HUES64 (cell line): ENCODE measurements around the gene GRK1. TPM values are rescaled to one million over a fixed set of nuclear protein-coding genes. Genes with fewer than 3 reads are reported as not detected.
"Not testable (repeated sequence)": the region's sequence is repeated elsewhere in the genome, so short reads cannot be mapped to it uniquely, and the experiment has no call there.

Source experiments
- H3K27ac ChIP-seq: 2 replicates; pipeline ENCODE4 v1.7.0; 2013; ENCODE audit warnings: low read depth, low read length, inconsistent platforms
- H3K27me3 ChIP-seq: 2 replicates; pipeline ENCODE4 v1.6.1; 2013; ENCODE audit warnings: mild to moderate bottlenecking, low read length; ENCODE audit not compliant: insufficient read depth
- H3K36me3 ChIP-seq: 2 replicates; pipeline ENCODE4 v1.6.1; 2013; ENCODE audit warnings: mild to moderate bottlenecking, low read length; ENCODE audit not compliant: insufficient read depth
- H3K4me1 ChIP-seq: 2 replicates; pipeline ENCODE4 v1.6.1; 2013; ENCODE audit warnings: mild to moderate bottlenecking, low read length, moderate library complexity; ENCODE audit not compliant: insufficient read depth
- H3K4me3 ChIP-seq: 2 replicates; pipeline ENCODE4 v1.5.1; 2013; ENCODE audit warnings: mild to moderate bottlenecking, low read length, moderate library complexity
- H3K9ac ChIP-seq: 2 replicates; pipeline ENCODE4 v1.6.1; 2013; ENCODE audit warnings: mild to moderate bottlenecking, low read depth, low read length
- H3K9me3 ChIP-seq: 2 replicates; pipeline ENCODE4 v1.6.1; 2013; ENCODE audit warnings: low read depth, low read length; ENCODE audit not compliant: insufficient read depth
- WGBS: fragments of 150-250, 120-280 bp; methylation state at CpG from one replicate; pipeline ENCODE4 v1.1.7; 2013; ENCODE audit warnings: missing lambda C conversion rate; 5-methylcytosine and 5-hydroxymethylcytosine counted together
- polyA plus RNA-seq, 2 experiments: library from polyadenylated mRNA; stranded (reverse); fragments of 50-300 nt; gene quantifications; one replicate each; pipeline ENCODE4 v1.2.3, GENCODE V29; 2013

GRK1 gene
- polyA plus RNA-seq (2013, experiment 1 of 2) = 0.20 TPM
- 0.32 TPM for polyA plus RNA-seq (2013, experiment 2 of 2)

GRCh38 chr13:113666951-113667701, at the start of gene GRK1:
Gene GRK1, plus strand, starts transcription at chr13:113667219. Its CDS starts 168 bp downstream, at chr13:113667387.
- Histone ChIP-seq H3K4me1 (no peaks in the 10 kb centered on the region), H3K9ac (no peak within 1 kb of the TSS), H3K36me3 (no peaks in the 10 kb centered on the region), H3K9me3 (no peaks in the 10 kb centered on the region), H3K27ac (no peak within 1 kb of the TSS), H3K4me3 (no peak within 1 kb of the TSS), H3K27me3 (no peaks in the 10 kb centered on the region)
- WGBS = 86% methylated on average over 32 of the region's 32 CpGs

GRCh38 chr13:113617961-113618360, 49.1 kb upstream of the GRK1 start:
- Histone ChIP-seq H3K36me3 (peaks cover 21% of the 10 kb centered on the region), H3K27me3 (no peaks in the 10 kb centered on the region), H3K9ac (no peak overlapping the region), H3K27ac (no peak overlapping the region), H3K4me3 (no peak overlapping the region), H3K9me3 (no peaks in the 10 kb centered on the region), H3K4me1 (peaks cover 9% of the 10 kb centered on the region; the same call in 1 of the 2 replicates)
- 94% methylated on average over 5 of the region's 5 CpGs for whole genome bisulfite sequencing

GRCh38 chr13:113618455-113618854, 48.6 kb upstream of the GRK1 start:
- peaks cover 9% of the 10 kb centered on the region; the same call in 1 of the 2 replicates for H3K4me1 ChIP-seq
- H3K9ac ChIP-seq = no peak overlapping the region
- WGBS = 92% methylated on average over 7 of the region's 7 CpGs
- H3K27ac ChIP-seq = no peak overlapping the region
- H3K27me3 ChIP-seq = no peaks in the 10 kb centered on the region
- no peak overlapping the region for H3K4me3 ChIP-seq
- H3K9me3 ChIP-seq = no peaks in the 10 kb centered on the region
- peaks cover 26% of the 10 kb centered on the region for H3K36me3 ChIP-seq

- no peaks in the 10 kb centered on the region for H3K27me3 ChIP-seq
- no peak overlapping the region for H3K9ac ChIP-seq
- no peak overlapping the region for H3K4me3 ChIP-seq
- peaks cover 5% of the 10 kb centered on the region; the same call in 1 of the 2 replicates for H3K9me3 ChIP-seq
- peaks cover 33% of the 10 kb centered on the region for H3K36me3 ChIP-seq
- peaks cover 9% of the 10 kb centered on the region; the same call in 1 of the 2 replicates for H3K4me1 ChIP-seq
- 94% methylated on average over 12 of the region's 15 CpGs for WGBS
- no peak overlapping the region for H3K27ac ChIP-seq
These were observed 46.8 kb upstream of the GRK1 start for GRCh38 chr13:113620036-113620796.

GRCh38 chr13:113621046-113621445, 46.0 kb upstream of the GRK1 start:
- peaks cover 9% of the 10 kb centered on the region; the same call in 1 of the 2 replicates for H3K4me1 ChIP-seq
- H3K27ac ChIP-seq = no peak overlapping the region
- peaks cover 5% of the 10 kb centered on the region; the same call in 1 of the 2 replicates for H3K9me3 ChIP-seq
- WGBS = 94% methylated on average over 13 of the region's 15 CpGs
- no peak overlapping the region for H3K9ac ChIP-seq
- no peaks in the 10 kb centered on the region for H3K27me3 ChIP-seq
- H3K4me3 ChIP-seq = no peak overlapping the region
- H3K36me3 ChIP-seq = peaks cover 33% of the 10 kb centered on the region

GRCh38 chr13:113621498-113621897, 45.5 kb upstream of the GRK1 start:
- not testable (repeated sequence) for H3K9me3 ChIP-seq, H3K4me1 ChIP-seq, H3K9ac ChIP-seq, H3K27me3 ChIP-seq, H3K4me3 ChIP-seq, H3K27ac ChIP-seq
- peaks cover 33% of the 10 kb centered on the region for H3K36me3 ChIP-seq
- 78% methylated on average over 13 of the region's 13 CpGs for WGBS

- H3K4me1 ChIP-seq, H3K27ac ChIP-seq, H3K9me3 ChIP-seq, H3K4me3 ChIP-seq, H3K9ac ChIP-seq, H3K27me3 ChIP-seq: not testable (repeated sequence)
- 96% methylated on average over 20 of the region's 20 CpGs for WGBS
- H3K36me3 ChIP-seq = peaks cover 37% of the 10 kb centered on the region
These were observed 45.0 kb upstream of the GRK1 start for GRCh38 chr13:113621986-113622550.

- H3K9ac ChIP-seq = no peak overlapping the region
- no peaks in the 10 kb centered on the region for H3K27me3 ChIP-seq
- no peak overlapping the region for H3K27ac ChIP-seq
- H3K36me3 ChIP-seq = peaks cover 37% of the 10 kb centered on the region
- no peak overlapping the region for H3K4me3 ChIP-seq
- peaks cover 5% of the 10 kb centered on the region; the same call in 1 of the 2 replicates for H3K9me3 ChIP-seq
- 94% methylated on average over 29 of the region's 29 CpGs for WGBS
- no peaks in the 10 kb centered on the region for H3K4me1 ChIP-seq
These were observed 44.1 kb upstream of the GRK1 start for GRCh38 chr13:113622791-113623490.

- H3K9ac ChIP-seq = no peak overlapping the region
- no peaks in the 10 kb centered on the region for H3K27me3 ChIP-seq
- H3K4me3 ChIP-seq = no peak overlapping the region
- H3K36me3 ChIP-seq = peaks cover 42% of the 10 kb centered on the region
- H3K9me3 ChIP-seq = peaks cover 5% of the 10 kb centered on the region; the same call in 1 of the 2 replicates
- H3K27ac ChIP-seq = no peak overlapping the region
- 92% methylated on average over 20 of the region's 20 CpGs for WGBS
- no peaks in the 10 kb centered on the region for H3K4me1 ChIP-seq
These were observed 43.4 kb upstream of the GRK1 start for GRCh38 chr13:113623491-113624234.

- Histone ChIP-seq H3K36me3 (peaks cover 44% of the 10 kb centered on the region), H3K4me3 (no peak overlapping the region), H3K4me1 (no peaks in the 10 kb centered on the region), H3K27me3 (no peaks in the 10 kb centered on the region), H3K27ac (no peak overlapping the region), H3K9ac (no peak overlapping the region), H3K9me3 (peaks cover 5% of the 10 kb centered on the region; the same call in 1 of the 2 replicates)
- WGBS = 94% methylated on average over 9 of the region's 9 CpGs
These were observed 42.8 kb upstream of the GRK1 start for GRCh38 chr13:113624235-113624587.
